ENCODE measurements around the gene PSMB3.

DNA sequence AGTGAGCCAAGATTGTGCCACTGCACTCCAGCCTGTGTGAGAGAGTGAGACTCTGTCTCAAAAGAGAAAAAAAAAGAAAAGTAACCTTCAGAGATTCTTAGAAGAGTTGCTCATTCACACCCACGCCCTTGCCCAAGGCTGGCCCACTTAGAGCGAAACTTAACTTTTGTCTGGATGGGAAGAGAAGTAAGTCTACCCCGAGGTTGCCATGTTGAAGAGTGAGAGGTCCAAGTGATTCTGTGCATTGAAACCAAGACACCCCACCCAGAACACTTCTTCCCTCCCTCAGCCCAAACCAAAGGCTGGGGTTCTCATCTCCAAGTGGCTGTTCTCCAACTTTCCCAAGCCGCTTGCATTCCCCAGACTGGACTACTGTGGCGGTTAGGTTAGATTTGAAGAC lies 24.8 kb upstream of the PSMB3 start:
- TF ChIP-seq CTCF (IDR thresholded peaks at IDR 0.05; ENCODE audit: low read length) (no peak), EZH2 (IDR thresholded peaks at IDR 0.05; ENCODE audit: borderline replicate concordance, low read length) (no peak)

Data from OCI-LY1 (cell line).